Neural cell (in vitro differentiated cells): ENCODE measurements around the gene HRH1.

ENCODE experiments used
- CTCF ChIP-seq: fragments of 450-650 bp; IDR thresholded peaks from 2 replicates; pipeline ENCODE4 v1.5.1; 2014; ENCODE audit warnings: antibody characterized with exemption, mild to moderate bottlenecking, moderate library complexity; ENCODE audit not compliant: poor library complexity, severe bottlenecking
- EP300 ChIP-seq: fragments of 450-650 bp; conservative IDR thresholded peaks from 2 replicates; pipeline ENCODE4 v1.6.1; 2014; ENCODE audit warnings: antibody characterized with exemption, mild to moderate bottlenecking, moderate library complexity; ENCODE audit not compliant: poor library complexity, severe bottlenecking
- EZH2 ChIP-seq: fragments of 200-600, 300-800 bp; shearing (Covaris generic), sonication (generic); IDR thresholded peaks from 2 replicates; pipeline ENCODE4 v1.6.1; 2014; ENCODE audit warnings: antibody characterized with exemption, low read length, borderline replicate concordance, mild to moderate bottlenecking; ENCODE audit not compliant: insufficient read depth, poor library complexity, severe bottlenecking
- POLR2AphosphoS5 ChIP-seq: IDR thresholded peaks from 2 replicates; pipeline ENCODE4 v1.6.1; 2012
- RAD21 ChIP-seq: fragments of 450-650 bp; conservative IDR thresholded peaks from 2 replicates; pipeline ENCODE4 v1.6.1; 2014; ENCODE audit warnings: antibody characterized with exemption, mild to moderate bottlenecking, moderate library complexity
- REST ChIP-seq: IDR thresholded peaks from 2 replicates; pipeline ENCODE4 v1.6.1; 2012; ENCODE audit warnings: borderline replicate concordance

GRCh38 chr3:11162401-11163345, 8.4 kb downstream of the HRH1 start:
- TF ChIP-seq EZH2 (no peak), CTCF (no peak), REST (no peak), EP300 (no peak), RAD21 (no peak), POLR2AphosphoS5 (no peak)
